ENCODE data around the gene CHAMP1. TPM values are rescaled to one million over a fixed set of nuclear protein-coding genes. Genes with fewer than 3 reads are reported as not detected.
"Not testable (repeated sequence)": the region's sequence is repeated elsewhere in the genome, so short reads cannot be mapped to it uniquely, and the experiment has no call there.

CHAMP1 gene
- total and polyA plus RNA-seq, 4 donors = 11.1 to 54.0 (median 23.0) TPM

GRCh38 chr13:114328034-114328433, 13.7 kb downstream of the CHAMP1 start:
- Histone ChIP-seq H3K9me3 (ENCODE audit: control insufficient read depth, insufficient read depth, low read length) (no peaks in the 10 kb centered on the region), H3K4me1 (ENCODE audit: control insufficient read depth, insufficient read depth, low read length) (no peaks in the 10 kb centered on the region), H3K27ac (ENCODE audit: low read depth, low read length) (no peak overlapping the region), H3K4me3 (ENCODE audit: low read depth, low read length) (no peak overlapping the region), H3K27me3 (ENCODE audit: control insufficient read depth, insufficient read depth, low read length) (no peaks in the 10 kb centered on the region), H3K36me3 (ENCODE audit: control insufficient read depth, insufficient read depth, low read length) (peaks cover 31% of the 10 kb centered on the region)
- DNase-seq (ENCODE audit: low read depth in 4 of 6, low spot score in 6 of 6) = no peak
- 73% methylated on average over 2 of the region's 6 CpGs for WGBS (ENCODE audit: insufficient coverage)

DNA sequence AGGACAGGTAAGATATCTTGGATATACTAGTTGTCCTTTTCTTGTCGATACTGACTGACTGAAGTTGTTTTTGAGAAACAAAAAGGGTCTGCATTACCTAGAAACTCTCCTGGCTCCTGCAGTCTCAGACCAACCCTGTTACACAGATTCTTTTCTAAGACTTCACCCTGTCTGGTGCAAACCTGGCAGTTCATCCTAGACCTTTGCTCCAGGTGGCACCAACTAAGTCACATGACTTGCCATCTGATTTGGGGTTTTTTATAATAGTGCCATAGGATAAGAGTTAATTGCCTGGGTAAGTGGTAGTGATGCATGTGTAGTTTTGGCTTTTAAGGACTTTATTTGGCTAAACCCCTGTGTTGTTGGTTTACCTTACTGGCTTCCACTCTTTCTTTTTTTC, 14.3 kb downstream of the CHAMP1 start:
- Histone ChIP-seq H3K4me3 (ENCODE audit: low read depth, low read length) (no peak overlapping the region), H3K27me3 (ENCODE audit: control insufficient read depth, insufficient read depth, low read length) (no peaks in the 10 kb centered on the region), H3K36me3 (ENCODE audit: control insufficient read depth, insufficient read depth, low read length) (peaks cover 31% of the 10 kb centered on the region), H3K4me1 (ENCODE audit: control insufficient read depth, insufficient read depth, low read length) (no peaks in the 10 kb centered on the region), H3K9me3 (ENCODE audit: control insufficient read depth, insufficient read depth, low read length) (no peaks in the 10 kb centered on the region), H3K27ac (ENCODE audit: low read depth, low read length) (no peak overlapping the region)
- DNase-seq (ENCODE audit: low read depth in 4 of 6, low spot score in 6 of 6) = no peak
- WGBS (ENCODE audit: insufficient coverage) = no CpG with 5 or more reads among the region's 1 CpG

DNA sequence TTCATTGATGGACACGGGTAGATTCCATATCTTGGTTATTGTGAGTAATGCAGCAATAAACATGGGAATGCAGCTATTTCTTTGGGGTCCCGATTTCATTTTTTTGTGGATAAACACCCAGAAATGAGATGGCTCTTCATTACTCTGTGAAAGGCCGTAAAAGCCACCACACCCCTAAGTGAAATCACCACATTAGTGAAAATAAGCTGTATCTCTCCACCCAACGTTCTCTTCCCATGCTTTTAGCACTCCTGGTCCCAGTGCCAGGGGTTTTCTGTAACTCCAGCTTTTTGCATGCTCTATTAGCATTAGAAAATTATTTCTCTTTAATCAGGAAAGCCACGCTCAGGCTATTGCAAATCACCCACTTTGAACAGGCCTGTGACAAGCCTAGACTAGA, 15.8 kb downstream of the CHAMP1 start:
- WGBS (ENCODE audit: insufficient coverage) = 100% methylated on average over 2 of the region's 5 CpGs
- no peaks in the 10 kb centered on the region for H3K9me3 ChIP-seq (ENCODE audit: control insufficient read depth, insufficient read depth, low read length)
- no peaks in the 10 kb centered on the region for H3K4me1 ChIP-seq (ENCODE audit: control insufficient read depth, insufficient read depth, low read length)
- no peaks in the 10 kb centered on the region for H3K27me3 ChIP-seq (ENCODE audit: control insufficient read depth, insufficient read depth, low read length)
- H3K27ac ChIP-seq (ENCODE audit: low read depth, low read length) = no peak overlapping the region
- no peak overlapping the region for H3K4me3 ChIP-seq (ENCODE audit: low read depth, low read length)
- H3K36me3 ChIP-seq (ENCODE audit: control insufficient read depth, insufficient read depth, low read length) = peaks cover 17% of the 10 kb centered on the region
- DNase-seq (ENCODE audit: low read depth in 4 of 6, low spot score in 6 of 6) = no peak

- H3K27me3 ChIP-seq (ENCODE audit: control insufficient read depth, insufficient read depth, low read length); H3K27ac ChIP-seq (ENCODE audit: low read depth, low read length); H3K4me3 ChIP-seq (ENCODE audit: low read depth, low read length); H3K4me1 ChIP-seq (ENCODE audit: control insufficient read depth, insufficient read depth, low read length); H3K36me3 ChIP-seq (ENCODE audit: control insufficient read depth, insufficient read depth, low read length); DNase-seq (ENCODE audit: low read depth in 4 of 6, low spot score in 6 of 6); H3K9me3 ChIP-seq (ENCODE audit: control insufficient read depth, insufficient read depth, low read length): not testable (repeated sequence)
- WGBS (ENCODE audit: insufficient coverage) = 43% methylated on average over 1 of the region's 3 CpGs
Observed at GRCh38 chr13:114333881-114334280, 19.6 kb downstream of the CHAMP1 start.

- no CpG with 5 or more reads among the region's 5 CpGs for WGBS (ENCODE audit: insufficient coverage)
- Histone ChIP-seq H3K27ac (ENCODE audit: low read depth, low read length) (no peak overlapping the region), H3K9me3 (ENCODE audit: control insufficient read depth, insufficient read depth, low read length) (no peaks in the 10 kb centered on the region), H3K36me3 (ENCODE audit: control insufficient read depth, insufficient read depth, low read length) (peaks cover 6% of the 10 kb centered on the region), H3K27me3 (ENCODE audit: control insufficient read depth, insufficient read depth, low read length) (no peaks in the 10 kb centered on the region), H3K4me1 (ENCODE audit: control insufficient read depth, insufficient read depth, low read length) (no peaks in the 10 kb centered on the region), H3K4me3 (ENCODE audit: low read depth, low read length) (no peak overlapping the region)
- no peak for DNase-seq (ENCODE audit: low read depth in 4 of 6, low spot score in 6 of 6)
Observed at GRCh38 chr13:114334305-114335053, 20.2 kb downstream of the CHAMP1 start.

GRCh38 chr13:114336457-114336856, 22.2 kb downstream of the CHAMP1 start:
- no CpG with 5 or more reads among the region's 1 CpG for WGBS (ENCODE audit: insufficient coverage)
- H3K4me1 ChIP-seq (ENCODE audit: control insufficient read depth, insufficient read depth, low read length); H3K4me3 ChIP-seq (ENCODE audit: low read depth, low read length); H3K27me3 ChIP-seq (ENCODE audit: control insufficient read depth, insufficient read depth, low read length); H3K27ac ChIP-seq (ENCODE audit: low read depth, low read length); H3K9me3 ChIP-seq (ENCODE audit: control insufficient read depth, insufficient read depth, low read length); H3K36me3 ChIP-seq (ENCODE audit: control insufficient read depth, insufficient read depth, low read length); DNase-seq (ENCODE audit: low read depth in 4 of 6, low spot score in 6 of 6): not testable (repeated sequence)

GRCh38 chr13:114338959-114339358, 24.7 kb downstream of the CHAMP1 start:
- Histone ChIP-seq H3K27me3 (ENCODE audit: control insufficient read depth, insufficient read depth, low read length) (no peaks in the 10 kb centered on the region), H3K4me3 (ENCODE audit: low read depth, low read length) (no peak overlapping the region), H3K27ac (ENCODE audit: low read depth, low read length) (no peak overlapping the region), H3K9me3 (ENCODE audit: control insufficient read depth, insufficient read depth, low read length) (no peaks in the 10 kb centered on the region), H3K36me3 (ENCODE audit: control insufficient read depth, insufficient read depth, low read length) (no peaks in the 10 kb centered on the region), H3K4me1 (ENCODE audit: control insufficient read depth, insufficient read depth, low read length) (no peaks in the 10 kb centered on the region)
- no peak for DNase-seq (ENCODE audit: low read depth in 4 of 6, low spot score in 6 of 6)
- 81% methylated on average over 5 of the region's 5 CpGs for WGBS (ENCODE audit: insufficient coverage)

DNA sequence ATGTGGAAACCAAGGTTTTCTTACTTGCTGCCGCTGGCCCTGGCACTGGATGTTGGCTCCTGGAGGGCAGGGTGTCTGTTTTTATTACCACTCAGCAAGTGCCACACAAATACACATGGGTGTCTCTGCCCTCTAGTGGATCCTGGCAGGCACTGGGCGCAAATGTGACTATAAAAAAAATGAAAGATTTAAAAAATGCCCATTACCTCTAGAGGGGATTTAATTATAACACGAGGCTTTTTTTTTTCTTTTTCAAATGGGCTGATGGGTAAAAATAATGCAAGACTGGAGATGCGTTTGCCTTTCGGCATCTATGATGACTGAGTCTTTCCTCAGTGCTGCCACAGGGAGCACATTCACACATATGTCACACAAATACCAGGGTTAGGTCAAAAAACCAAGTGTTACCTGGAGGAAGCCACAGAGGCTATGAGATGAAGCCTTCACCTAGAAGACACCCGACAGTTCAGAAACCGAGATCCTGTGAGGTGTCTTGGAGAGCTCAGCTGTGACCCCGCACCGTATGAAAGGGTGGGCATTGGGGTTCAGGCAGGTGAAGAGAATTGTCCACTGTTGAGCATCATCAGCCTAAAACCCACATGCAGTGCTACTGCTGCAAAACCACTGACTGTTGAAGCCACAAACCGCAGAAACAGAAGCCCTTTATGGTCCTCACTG, 25.7 kb downstream of the CHAMP1 start:
- H3K27me3 ChIP-seq (ENCODE audit: control insufficient read depth, insufficient read depth, low read length) = no peaks in the 10 kb centered on the region
- WGBS (ENCODE audit: insufficient coverage) = 50% methylated on average over 2 of the region's 10 CpGs
- H3K9me3 ChIP-seq (ENCODE audit: control insufficient read depth, insufficient read depth, low read length) = no peaks in the 10 kb centered on the region
- H3K36me3 ChIP-seq (ENCODE audit: control insufficient read depth, insufficient read depth, low read length) = no peaks in the 10 kb centered on the region
- no peak overlapping the region for H3K27ac ChIP-seq (ENCODE audit: low read depth, low read length)
- no peak overlapping the region for H3K4me3 ChIP-seq (ENCODE audit: low read depth, low read length)
- DNase-seq (ENCODE audit: low read depth in 4 of 6, low spot score in 6 of 6) = peak in 2 of 6 donors; percentile 17 to 29
- H3K4me1 ChIP-seq (ENCODE audit: control insufficient read depth, insufficient read depth, low read length) = no peaks in the 10 kb centered on the region

DNA sequence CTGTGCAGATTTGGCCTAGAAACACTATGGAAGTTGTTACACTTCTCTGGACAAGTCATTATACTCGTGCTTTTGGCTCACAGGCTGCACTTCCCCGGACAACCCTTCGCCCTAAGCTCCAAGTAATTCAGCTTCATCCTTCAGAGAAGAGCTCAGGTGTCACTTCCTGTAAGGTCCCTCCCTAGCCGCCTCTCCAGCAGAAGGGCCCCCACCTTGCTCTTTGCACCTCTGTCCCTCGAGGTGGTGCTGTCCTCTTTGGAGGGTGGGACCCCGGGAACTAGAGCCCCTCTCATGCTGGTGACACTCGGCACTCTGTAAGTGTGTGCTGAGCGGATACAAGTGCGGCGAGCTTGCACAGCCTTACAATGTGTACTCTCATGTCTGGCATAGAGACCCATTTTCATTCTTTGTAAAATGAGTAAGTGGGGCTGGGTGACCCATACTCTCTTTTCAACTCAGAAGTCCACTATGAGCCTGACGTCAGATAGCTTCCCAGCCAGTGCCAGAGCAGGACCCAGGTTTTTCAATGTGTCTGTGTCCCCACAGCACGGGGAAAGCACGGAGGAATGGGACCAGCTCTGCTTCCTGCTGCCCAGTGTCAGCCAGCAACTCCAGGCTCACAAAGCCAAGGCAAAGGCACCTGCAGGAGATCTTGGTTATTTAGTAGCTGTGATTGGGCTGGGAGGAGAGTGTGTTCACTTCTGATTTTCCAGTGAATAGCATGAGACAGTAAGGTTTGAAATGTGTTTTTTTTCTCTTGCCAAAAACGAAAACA, 26.9 kb downstream of the CHAMP1 start:
- WGBS (ENCODE audit: insufficient coverage) = 66% methylated on average over 11 of the region's 14 CpGs
- Histone ChIP-seq H3K9me3 (ENCODE audit: control insufficient read depth, insufficient read depth, low read length) (no peaks in the 10 kb centered on the region), H3K27ac (ENCODE audit: low read depth, low read length) (no peak overlapping the region), H3K27me3 (ENCODE audit: control insufficient read depth, insufficient read depth, low read length) (no peaks in the 10 kb centered on the region), H3K4me1 (ENCODE audit: control insufficient read depth, insufficient read depth, low read length) (no peaks in the 10 kb centered on the region), H3K4me3 (ENCODE audit: low read depth, low read length) (no peak overlapping the region), H3K36me3 (ENCODE audit: control insufficient read depth, insufficient read depth, low read length) (no peaks in the 10 kb centered on the region)
- no peak for DNase-seq (ENCODE audit: low read depth in 4 of 6, low spot score in 6 of 6)

All from spinal cord (tissue), 10 donors.